Activated naive CD4-positive, alpha-beta T cell treated with anti-CD3 and anti-CD28 coated beads for 36 hours (primary cell): ENCODE data around the gene USP7. TPM values are rescaled to one million over a fixed set of nuclear protein-coding genes. Genes with fewer than 3 reads are reported as not detected.
A peak's percentile ranks its signal among the peaks of the same experiment; 100 is the strongest.

Source experiments
- CTCF ChIA-PET: fragments of 350-600 bp; sonication (Branson Sonifier 250); formaldehyde crosslinking; loops from one replicate; lab custom pipeline; 2021; ENCODE audit warnings: antibody characterized with exemption; lab: Charles Lee
- DNase-seq: peaks from one replicate; pipeline ENCODE4 v3.0.0-alpha.2; 2020
- H3K27ac Mint-ChIP-seq: one replicate; pipeline ENCODE4 v1.8.0; 2021; ENCODE audit warnings: mild to moderate bottlenecking, mixed read lengths
- H3K27me3 Mint-ChIP-seq: one replicate; pipeline ENCODE4 v1.8.0; 2021; ENCODE audit warnings: low read depth, mixed read lengths
- H3K36me3 Mint-ChIP-seq: one replicate; pipeline ENCODE4 v1.8.0; 2021; ENCODE audit warnings: low read depth, mixed read lengths
- H3K4me1 Mint-ChIP-seq: one replicate; pipeline ENCODE4 v1.8.0; 2021; ENCODE audit warnings: low read depth, mixed read lengths
- H3K4me3 Mint-ChIP-seq: one replicate; pipeline ENCODE4 v1.8.0; 2021; ENCODE audit warnings: mild to moderate bottlenecking, moderate library complexity, mixed read lengths
- H3K9me3 Mint-ChIP-seq: one replicate; pipeline ENCODE4 v1.8.0; 2021; ENCODE audit warnings: mixed read lengths
- intact Hi-C: fragments of 100-400 bp; cut with micrococcal nuclease; formaldehyde crosslinking; loops from one replicate; pipeline ENCODE4 v1.15.1; 2023
- total RNA-seq, 2 experiments: library from RNA; stranded (reverse); gene quantifications; one replicate each; pipeline ENCODE4 v1.2.3, GENCODE V29; 2021

USP7 gene
- 100 to 1,000 TPM; 155 to 163 TPM for total RNA-seq

GRCh38 chr16:8963821-8964441, at the start of gene USP7:
USP7 (minus strand) TSS chr16:8963906; CDS start chr16:8963285, 621 bp downstream.
- Mint-ChIP-seq H3K4me3 (peak within 1 kb of the TSS; percentile 86), H3K27ac (peak within 1 kb of the TSS; percentile 88), H3K27me3 (peaks cover 3% of the 10 kb centered on the region), H3K36me3 (peaks cover 9% of the 10 kb centered on the region), H3K4me1 (peaks cover 38% of the 10 kb centered on the region), H3K9me3 (no peaks in the 10 kb centered on the region)
- CTCF ChIA-PET, result interaction anchor here (1.0 to 1.1 kb wide), 2 partner anchors 27 to 45 kb away, joined by 3 read pairs; no protein-coding TSS in a partner anchor
- intact Hi-C loops, result loop anchor here (2.0 to 5.0 kb wide), 7 partner anchors 43 to 1981 kb away; partner anchors contain the start of genes CARHSP1, CLEC16A, METTL22 and PMM2
- peak; percentile 94 for DNase-seq

- no peak overlapping the region for H3K4me3 Mint-ChIP-seq
- intact Hi-C loops, result no loop called here
- CTCF ChIA-PET, result interaction anchor here (0.9 kb wide), 1 partner anchor 77 kb away, joined by 4 read pairs; no protein-coding TSS in a partner anchor
- no peak for DNase-seq
- peaks cover 4% of the 10 kb centered on the region for H3K4me1 Mint-ChIP-seq
- H3K27me3 Mint-ChIP-seq, result peaks cover 13% of the 10 kb centered on the region
- H3K27ac Mint-ChIP-seq, result no peak overlapping the region
- H3K9me3 Mint-ChIP-seq, result peaks cover 9% of the 10 kb centered on the region
- H3K36me3 Mint-ChIP-seq, result no peaks in the 10 kb centered on the region
Observed at GRCh38 chr16:9013508-9013864, 49.8 kb upstream of the USP7 start.

- Mint-ChIP-seq H3K9me3 (peaks cover 9% of the 10 kb centered on the region), H3K36me3 (no peaks in the 10 kb centered on the region), H3K4me3 (no peak overlapping the region), H3K27ac (no peak overlapping the region), H3K27me3 (peaks cover 13% of the 10 kb centered on the region), H3K4me1 (peaks cover 4% of the 10 kb centered on the region)
- CTCF ChIA-PET, result interaction anchor here (0.9 to 1.4 kb wide), 4 partner anchors 77 to 123 kb away, joined by 3 to 4 read pairs (median 3); no protein-coding TSS in a partner anchor
- peak; percentile 10 for DNase-seq
- intact Hi-C loops, result no loop called here
Observed at GRCh38 chr16:9012848-9013507, 49.3 kb upstream of the USP7 start.

GRCh38 chr16:9012330-9012729, 48.6 kb upstream of the USP7 start:
- Mint-ChIP-seq H3K27ac (no peak overlapping the region), H3K27me3 (peaks cover 13% of the 10 kb centered on the region), H3K4me1 (peaks cover 4% of the 10 kb centered on the region), H3K9me3 (peaks cover 9% of the 10 kb centered on the region), H3K36me3 (no peaks in the 10 kb centered on the region), H3K4me3 (no peak overlapping the region)
- intact Hi-C loops, result no loop called here
- CTCF ChIA-PET, result interaction anchor here (0.9 to 1.4 kb wide), 3 partner anchors 107 to 123 kb away, joined by 3 read pairs; no protein-coding TSS in a partner anchor
- no peak for DNase-seq

GRCh38 chr16:9008601-9009260, 45.0 kb upstream of the USP7 start:
- intact Hi-C loops, result loop anchor here (5.0 to 10.0 kb wide), 5 partner anchors 46 to 444 kb away; partner anchors contain the start of genes PMM2, TMEM186 and USP7
- CTCF ChIA-PET, result interaction anchor here (0.5 to 2.7 kb wide), 49 partner anchors 8 to 1735 kb away, joined by 3 to 20 read pairs (median 4); partner anchors contain the start of genes HAPSTR1, NUBP1 and USP7
- Mint-ChIP-seq H3K27ac (no peak overlapping the region), H3K4me1 (peaks cover 4% of the 10 kb centered on the region), H3K36me3 (no peaks in the 10 kb centered on the region), H3K9me3 (no peaks in the 10 kb centered on the region), H3K27me3 (peaks cover 9% of the 10 kb centered on the region), H3K4me3 (no peak overlapping the region)
- peak; percentile 78 for DNase-seq

- H3K9me3 Mint-ChIP-seq, result no peaks in the 10 kb centered on the region
- intact Hi-C loops, result loop anchor here (5.0 to 10.0 kb wide), 5 partner anchors 45 to 442 kb away; partner anchors contain the start of genes PMM2, TMEM186 and USP7
Observed at GRCh38 chr16:9007177-9007794, 43.6 kb upstream of the USP7 start.

GRCh38 chr16:9004183-9004582, 40.5 kb upstream of the USP7 start:
- H3K36me3 Mint-ChIP-seq, result no peaks in the 10 kb centered on the region
- H3K27me3 Mint-ChIP-seq, result peaks cover 3% of the 10 kb centered on the region
- H3K4me3 Mint-ChIP-seq, result no peak overlapping the region
- CTCF ChIA-PET, result interaction anchor here (0.8 to 1.7 kb wide), 3 partner anchors 10 to 135 kb away, joined by 3 to 4 read pairs (median 3); no protein-coding TSS in a partner anchor
- no peak overlapping the region for H3K27ac Mint-ChIP-seq
- intact Hi-C loops, result loop anchor here (10.0 kb wide), 1 partner anchor 439 kb away; no protein-coding TSS in a partner anchor
- peaks cover 4% of the 10 kb centered on the region for H3K4me1 Mint-ChIP-seq
- no peaks in the 10 kb centered on the region for H3K9me3 Mint-ChIP-seq
- DNase-seq, result no peak

More at GRCh38 chr16:9007177-9007794, 43.6 kb upstream of the USP7 start:
- Mint-ChIP-seq H3K27ac (no peak overlapping the region), H3K4me1 (peaks cover 4% of the 10 kb centered on the region), H3K27me3 (peaks cover 6% of the 10 kb centered on the region), H3K4me3 (no peak overlapping the region), H3K36me3 (no peaks in the 10 kb centered on the region)
- DNase-seq, result no peak
- CTCF ChIA-PET, result interaction anchor here (0.7 to 2.7 kb wide), 6 partner anchors 11 to 131 kb away, joined by 3 to 20 read pairs (median 10); no protein-coding TSS in a partner anchor

- H3K4me3 Mint-ChIP-seq, result no peak overlapping the region
- peaks cover under 1% of the 10 kb centered on the region for H3K27me3 Mint-ChIP-seq
- peaks cover 1% of the 10 kb centered on the region for H3K4me1 Mint-ChIP-seq
- intact Hi-C loops, result loop anchor here (10.0 kb wide), 1 partner anchor 439 kb away; no protein-coding TSS in a partner anchor
- no peak overlapping the region for H3K27ac Mint-ChIP-seq
- CTCF ChIA-PET, result interaction anchor here (0.9 to 1.7 kb wide), 2 partner anchors 10 to 136 kb away, joined by 3 read pairs; no protein-coding TSS in a partner anchor
- H3K36me3 Mint-ChIP-seq, result no peaks in the 10 kb centered on the region
- no peak for DNase-seq
- H3K9me3 Mint-ChIP-seq, result no peaks in the 10 kb centered on the region
Observed at GRCh38 chr16:9003763-9004162, 40.1 kb upstream of the USP7 start.

GRCh38 chr16:9003322-9003721, 39.6 kb upstream of the USP7 start:
- intact Hi-C loops, result loop anchor here (10.0 kb wide), 1 partner anchor 439 kb away; no protein-coding TSS in a partner anchor
- H3K27ac Mint-ChIP-seq, result no peak overlapping the region
- CTCF ChIA-PET, result interaction anchor here (0.9 to 1.7 kb wide), 3 partner anchors 11 to 136 kb away, joined by 3 read pairs; no protein-coding TSS in a partner anchor
- H3K4me1 Mint-ChIP-seq, result no peaks in the 10 kb centered on the region
- no peaks in the 10 kb centered on the region for H3K27me3 Mint-ChIP-seq
- H3K9me3 Mint-ChIP-seq, result no peaks in the 10 kb centered on the region
- no peaks in the 10 kb centered on the region for H3K36me3 Mint-ChIP-seq
- DNase-seq, result no peak
- H3K4me3 Mint-ChIP-seq, result no peak overlapping the region

GRCh38 chr16:9002042-9002441, 38.3 kb upstream of the USP7 start:
- no peaks in the 10 kb centered on the region for H3K36me3 Mint-ChIP-seq
- H3K27me3 Mint-ChIP-seq, result no peaks in the 10 kb centered on the region
- no peak for DNase-seq
- intact Hi-C loops, result loop anchor here (10.0 kb wide), 1 partner anchor 437 kb away; no protein-coding TSS in a partner anchor
- no peaks in the 10 kb centered on the region for H3K4me1 Mint-ChIP-seq
- no peak overlapping the region for H3K27ac Mint-ChIP-seq
- CTCF ChIA-PET, result interaction anchor here (0.6 to 1.1 kb wide), 3 partner anchors 22 to 158 kb away, joined by 3 to 8 read pairs (median 4); no protein-coding TSS in a partner anchor
- no peak overlapping the region for H3K4me3 Mint-ChIP-seq
- no peaks in the 10 kb centered on the region for H3K9me3 Mint-ChIP-seq

- CTCF ChIA-PET, result interaction anchor here (1.0 kb wide), 1 partner anchor 8 kb away, joined by 6 read pairs; no protein-coding TSS in a partner anchor
- intact Hi-C loops, result loop anchor here (10.0 kb wide), 1 partner anchor 436 kb away; no protein-coding TSS in a partner anchor
Observed at GRCh38 chr16:9000664-9001063, 37.0 kb upstream of the USP7 start.

More at GRCh38 chr16:9000664-9001063, 37.0 kb upstream of the USP7 start:
- no peaks in the 10 kb centered on the region for H3K36me3 Mint-ChIP-seq
- H3K27me3 Mint-ChIP-seq, result no peaks in the 10 kb centered on the region
- no peak overlapping the region for H3K4me3 Mint-ChIP-seq
- no peak for DNase-seq
- H3K27ac Mint-ChIP-seq, result no peak overlapping the region
- H3K9me3 Mint-ChIP-seq, result no peaks in the 10 kb centered on the region
- H3K4me1 Mint-ChIP-seq, result no peaks in the 10 kb centered on the region
